ENCODE measurements around the gene RAB8B. TPM values are rescaled to one million over a fixed set of nuclear protein-coding genes. Genes with fewer than 3 reads are reported as not detected.

RAB8B gene
- total RNA-seq, 1 donor from 2014 or later: 93.1 TPM

GRCh38 chr15:63313825-63314224 lies 124.4 kb downstream of the RAB8B start:
- ATAC-seq (ENCODE audit: low read depth) (no peak), DNase-seq (no peak)
- ChIA-PET POLR2A (no interaction called here), CTCF (no interaction called here)
- TF ChIP-seq, protein P1, sequence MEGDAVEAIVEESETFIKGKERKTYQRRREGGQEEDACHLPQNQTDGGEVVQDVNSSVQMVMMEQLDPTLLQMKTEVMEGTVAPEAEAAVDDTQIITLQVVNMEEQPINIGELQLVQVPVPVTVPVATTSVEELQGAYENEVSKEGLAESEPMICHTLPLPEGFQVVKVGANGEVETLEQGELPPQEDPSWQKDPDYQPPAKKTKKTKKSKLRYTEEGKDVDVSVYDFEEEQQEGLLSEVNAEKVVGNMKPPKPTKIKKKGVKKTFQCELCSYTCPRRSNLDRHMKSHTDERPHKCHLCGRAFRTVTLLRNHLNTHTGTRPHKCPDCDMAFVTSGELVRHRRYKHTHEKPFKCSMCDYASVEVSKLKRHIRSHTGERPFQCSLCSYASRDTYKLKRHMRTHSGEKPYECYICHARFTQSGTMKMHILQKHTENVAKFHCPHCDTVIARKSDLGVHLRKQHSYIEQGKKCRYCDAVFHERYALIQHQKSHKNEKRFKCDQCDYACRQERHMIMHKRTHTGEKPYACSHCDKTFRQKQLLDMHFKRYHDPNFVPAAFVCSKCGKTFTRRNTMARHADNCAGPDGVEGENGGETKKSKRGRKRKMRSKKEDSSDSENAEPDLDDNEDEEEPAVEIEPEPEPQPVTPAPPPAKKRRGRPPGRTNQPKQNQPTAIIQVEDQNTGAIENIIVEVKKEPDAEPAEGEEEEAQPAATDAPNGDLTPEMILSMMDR (IDR thresholded peaks at IDR 0.05): no peak
- Mint-ChIP-seq H3K27me3 (no peaks in the 10 kb centered on the region), H3K4me3 (no peak overlapping the region), H3K27ac (no peak overlapping the region), H3K36me3 (ENCODE audit: low read depth) (no peaks in the 10 kb centered on the region), H3K9me3 (no peaks in the 10 kb centered on the region), H3K4me1 (peaks cover 6% of the 10 kb centered on the region)
- intact Hi-C loops (cut with micrococcal nuclease): no loop called here

DNA sequence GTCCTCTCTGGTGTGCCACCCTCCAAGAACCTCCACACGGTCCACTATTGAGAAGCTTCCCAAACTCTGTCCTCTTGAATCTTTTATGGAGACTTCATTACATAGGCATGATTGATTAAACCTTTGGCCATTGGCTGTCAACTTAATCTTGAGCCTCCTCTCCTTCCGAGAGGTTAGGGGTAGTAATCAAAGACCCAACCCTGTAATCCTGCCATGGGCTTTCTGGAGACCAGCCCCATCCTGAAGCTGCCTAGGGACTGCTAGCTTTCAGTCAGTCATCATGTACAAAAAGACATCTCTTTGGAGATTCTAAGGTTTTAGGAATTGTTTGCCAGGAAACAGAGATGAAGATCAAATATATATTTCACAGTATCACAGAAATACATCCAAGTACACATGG lies 125.0 kb downstream of the RAB8B start:
- TF ChIP-seq, protein P1 (IDR thresholded peaks at IDR 0.05): no peak
- DNase-seq (no peak), ATAC-seq (ENCODE audit: low read depth) (no peak)
- no peaks in the 10 kb centered on the region for H3K36me3 Mint-ChIP-seq (ENCODE audit: low read depth)
- intact Hi-C loops (cut with micrococcal nuclease): no loop called here
- H3K27ac Mint-ChIP-seq: no peak overlapping the region
- CTCF ChIA-PET: interaction anchor here (0.6 kb wide), 1 partner anchor 9 kb away, joined by 3 read pairs; no protein-coding TSS in a partner anchor
- H3K27me3 Mint-ChIP-seq: no peaks in the 10 kb centered on the region
- POLR2A ChIA-PET: no interaction called here
- H3K4me3 Mint-ChIP-seq: no peak overlapping the region
- no peaks in the 10 kb centered on the region for H3K9me3 Mint-ChIP-seq
- peaks cover 6% of the 10 kb centered on the region for H3K4me1 Mint-ChIP-seq

Other genes starting within 250 kb of the RAB8B start
- 7.8 TPM in 2 replicates for gene TPM1, start 146.9 kb upstream of the RAB8B start, total RNA-seq
- gene LACTB, start 67.7 kb upstream of the RAB8B start, total RNA-seq: 26.0 and 28.1 TPM in 2 replicates
- gene RPS27L, start 32.1 kb upstream of the RAB8B start, total RNA-seq: 70.8 and 74.9 TPM in 2 replicates
- gene APH1B, start 88.0 kb downstream of the RAB8B start, total RNA-seq: 22.1 and 23.7 TPM in 2 replicates
- gene CA12, start 192.2 kb downstream of the RAB8B start, total RNA-seq: not detected in 2 replicates